Transverse colon (tissue), 4 donors: ENCODE results near the gene RHOU.

Experiments
- EP300 ChIP-seq: sonication (generic); formaldehyde crosslinking; IDR thresholded peaks from one replicate; pipeline ENCODE4 v1.6.1; 2017; ENCODE audit warnings: antibody characterized with exemption, low read depth
- POLR2A ChIP-seq: fragments of 450-650 bp; IDR thresholded peaks from one replicate; pipeline ENCODE4 v1.6.1; 2016; ENCODE audit warnings: antibody characterized with exemption, mild to moderate bottlenecking, moderate library complexity
- POLR2AphosphoS5 ChIP-seq, 3 donors: sonication (generic); formaldehyde crosslinking; IDR thresholded peaks; one replicate each; pipeline ENCODE4 v1.6.1; 2016; ENCODE audit warnings: antibody characterized with exemption in 3 of 3
- TF ChIP-seq, protein P1 (sequence below), 5 experiments: fragments of 200-600 bp in 3 of 5; fragments of 450-650 bp in 2 of 5; sonication (generic) in 3 of 5; IDR thresholded peaks; 1 replicate in 2 of 5; 2 replicates in 3 of 5; pipeline ENCODE4 v1.5.1; 2016 to 2017; ENCODE audit warnings: antibody characterized with exemption in 5 of 5, inconsistent platforms in 3 of 5, mild to moderate bottlenecking in 2 of 5, moderate library complexity in 1 of 5

DNA sequence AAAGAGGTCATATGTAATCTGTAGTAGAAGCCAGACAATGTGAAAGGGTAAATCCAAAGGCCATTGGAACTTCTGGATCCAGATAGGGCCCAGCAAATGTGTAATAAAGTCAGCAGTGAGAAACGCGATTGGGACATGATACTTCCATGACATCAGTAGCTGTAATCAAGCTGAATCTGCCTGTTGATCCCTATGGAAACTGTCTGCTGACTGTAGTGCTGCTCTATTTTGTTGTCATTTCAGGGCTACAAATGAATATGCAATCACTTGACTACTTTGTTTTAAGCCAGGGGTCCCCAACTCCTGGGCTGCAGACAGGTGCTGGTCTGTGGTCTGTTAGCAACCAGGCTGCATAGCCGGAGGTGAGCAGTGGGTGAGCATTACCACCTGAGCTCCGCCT, 46.0 kb upstream of the RHOU start:
- TF ChIP-seq, protein P1, sequence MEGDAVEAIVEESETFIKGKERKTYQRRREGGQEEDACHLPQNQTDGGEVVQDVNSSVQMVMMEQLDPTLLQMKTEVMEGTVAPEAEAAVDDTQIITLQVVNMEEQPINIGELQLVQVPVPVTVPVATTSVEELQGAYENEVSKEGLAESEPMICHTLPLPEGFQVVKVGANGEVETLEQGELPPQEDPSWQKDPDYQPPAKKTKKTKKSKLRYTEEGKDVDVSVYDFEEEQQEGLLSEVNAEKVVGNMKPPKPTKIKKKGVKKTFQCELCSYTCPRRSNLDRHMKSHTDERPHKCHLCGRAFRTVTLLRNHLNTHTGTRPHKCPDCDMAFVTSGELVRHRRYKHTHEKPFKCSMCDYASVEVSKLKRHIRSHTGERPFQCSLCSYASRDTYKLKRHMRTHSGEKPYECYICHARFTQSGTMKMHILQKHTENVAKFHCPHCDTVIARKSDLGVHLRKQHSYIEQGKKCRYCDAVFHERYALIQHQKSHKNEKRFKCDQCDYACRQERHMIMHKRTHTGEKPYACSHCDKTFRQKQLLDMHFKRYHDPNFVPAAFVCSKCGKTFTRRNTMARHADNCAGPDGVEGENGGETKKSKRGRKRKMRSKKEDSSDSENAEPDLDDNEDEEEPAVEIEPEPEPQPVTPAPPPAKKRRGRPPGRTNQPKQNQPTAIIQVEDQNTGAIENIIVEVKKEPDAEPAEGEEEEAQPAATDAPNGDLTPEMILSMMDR (IDR thresholded peaks at IDR 0.05): no peak
- TF ChIP-seq POLR2AphosphoS5 (IDR thresholded peaks at IDR 0.05) (no peak), EP300 (no peak), POLR2A (no peak)
